Measurements from ENCODE around the gene LRRC4C.

LRRC4C gene

GRCh38 chr11:41323446-41323845 lies 136.0 kb downstream of the LRRC4C start:
- DNase-seq (ENCODE audit: low spot score), result no peak

GRCh38 chr11:41320653-41321052 lies 138.8 kb downstream of the LRRC4C start:
- DNase-seq (ENCODE audit: low spot score), result no peak

- DNase-seq (ENCODE audit: low spot score), result no peak
These were observed 139.2 kb downstream of the LRRC4C start for GRCh38 chr11:41320238-41320637.

- no peak for DNase-seq (ENCODE audit: low spot score)
These were observed 140.0 kb downstream of the LRRC4C start for GRCh38 chr11:41319434-41319833.

- no peak for DNase-seq (ENCODE audit: low spot score)
These were observed 142.7 kb downstream of the LRRC4C start for GRCh38 chr11:41316751-41317150.

- no peak for DNase-seq (ENCODE audit: low spot score)
These were observed 146.2 kb downstream of the LRRC4C start for GRCh38 chr11:41313226-41313625.

DNA sequence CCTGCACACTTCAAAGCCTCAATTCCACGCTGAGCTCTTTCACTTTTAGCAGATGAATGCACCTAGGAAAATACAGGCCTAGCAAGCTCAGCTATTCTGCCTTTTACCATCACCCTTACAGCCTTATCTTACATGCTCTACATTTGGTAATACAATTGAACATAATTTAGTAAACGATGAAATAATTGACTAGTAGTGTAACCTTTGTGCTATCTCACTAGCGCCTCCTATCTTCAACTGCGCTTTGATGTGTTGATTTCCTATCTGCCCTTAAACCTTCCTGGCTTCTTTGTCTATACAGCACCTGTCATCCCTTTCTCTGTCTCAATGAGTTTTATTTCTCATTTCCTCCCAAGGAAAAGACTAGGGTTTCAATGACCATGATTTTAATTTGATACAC lies 149.7 kb downstream of the LRRC4C start:
- no peak for DNase-seq (ENCODE audit: low spot score)

- no peak for DNase-seq (ENCODE audit: low spot score)
These were observed 150.3 kb downstream of the LRRC4C start for GRCh38 chr11:41309111-41309522.

- DNase-seq (ENCODE audit: low spot score), result no peak
These were observed 151.2 kb downstream of the LRRC4C start for GRCh38 chr11:41308286-41308685.

DNA sequence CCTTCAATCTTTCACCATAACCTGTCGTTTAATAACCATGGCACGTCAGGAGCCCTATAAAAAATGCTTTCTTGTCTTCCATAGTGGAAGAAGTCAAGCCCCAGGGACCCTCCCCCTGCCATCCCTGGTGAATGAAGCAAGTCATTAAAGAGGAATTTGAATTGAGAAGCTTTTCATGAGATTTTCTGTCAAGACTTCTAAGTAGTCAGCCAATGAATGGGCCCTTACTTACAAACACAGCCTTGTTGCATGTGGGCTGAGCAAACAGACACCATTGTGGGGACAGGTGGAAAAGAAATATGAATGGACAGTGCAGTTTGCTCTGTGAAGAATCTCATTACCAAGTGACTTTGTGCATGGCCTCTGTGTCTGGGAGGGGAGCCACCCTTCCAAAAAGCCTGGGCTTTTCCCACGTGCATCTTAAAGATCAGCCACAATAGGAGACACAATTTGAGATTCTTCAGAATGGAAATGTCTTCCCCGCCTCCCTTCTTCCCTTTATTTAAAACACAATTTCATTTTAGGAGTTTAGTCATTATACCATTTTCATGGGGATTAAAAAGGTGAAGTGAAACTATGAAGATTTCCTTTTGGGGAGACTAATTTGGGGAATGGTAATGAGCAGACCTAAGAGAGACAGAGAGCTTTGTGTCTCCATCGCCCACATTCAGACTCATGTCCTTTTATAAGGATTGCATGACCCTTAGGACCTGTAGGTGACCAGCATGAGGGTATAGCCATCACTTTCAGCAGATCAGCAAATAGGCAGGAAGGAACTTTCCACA lies 152.0 kb downstream of the LRRC4C start:
- peak; percentile 24 for DNase-seq (ENCODE audit: low spot score)

DNA sequence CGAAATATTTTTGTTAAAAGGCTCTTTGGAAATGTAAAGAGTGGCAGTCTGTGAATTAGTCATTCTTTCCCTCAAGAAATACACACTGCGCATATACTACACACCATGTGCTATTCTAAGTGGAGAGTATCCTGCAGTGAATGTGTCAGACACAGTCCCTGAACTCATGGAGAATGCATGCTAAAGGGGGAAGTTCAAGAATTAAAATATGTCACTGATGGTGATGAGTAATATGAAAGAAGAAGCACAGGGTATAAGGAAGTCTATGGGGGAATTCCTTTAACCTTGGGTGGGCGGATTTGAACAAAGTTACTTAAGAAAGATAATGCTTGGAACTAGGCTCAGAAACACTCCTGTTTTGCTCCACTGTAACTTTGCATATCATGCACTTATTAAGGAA lies 153.0 kb downstream of the LRRC4C start:
- DNase-seq (ENCODE audit: low spot score), result no peak

DNA sequence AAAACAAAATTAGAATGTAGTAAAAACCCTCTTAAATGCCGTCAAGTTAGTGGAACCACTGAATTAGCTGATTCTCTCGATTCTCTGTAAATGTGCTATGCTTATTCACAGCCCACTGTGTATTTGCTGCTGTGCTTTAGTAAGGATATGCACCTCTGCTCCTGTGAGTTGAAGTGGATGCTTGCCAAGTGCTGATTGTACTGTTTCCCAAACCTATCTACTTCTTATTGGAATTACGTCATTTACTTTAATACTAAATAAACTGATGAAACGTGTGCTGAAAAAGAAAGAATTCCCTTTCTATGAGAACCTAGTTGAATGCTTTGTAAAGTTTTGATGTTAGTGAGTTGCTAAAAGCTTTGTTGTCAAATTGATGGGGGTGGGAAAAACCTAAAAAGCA lies 158.4 kb downstream of the LRRC4C start:
- DNase-seq (ENCODE audit: low spot score), result no peak

GRCh38 chr11:41289408-41289807 lies 170.0 kb downstream of the LRRC4C start:
- DNase-seq (ENCODE audit: low spot score), result no peak

DNA sequence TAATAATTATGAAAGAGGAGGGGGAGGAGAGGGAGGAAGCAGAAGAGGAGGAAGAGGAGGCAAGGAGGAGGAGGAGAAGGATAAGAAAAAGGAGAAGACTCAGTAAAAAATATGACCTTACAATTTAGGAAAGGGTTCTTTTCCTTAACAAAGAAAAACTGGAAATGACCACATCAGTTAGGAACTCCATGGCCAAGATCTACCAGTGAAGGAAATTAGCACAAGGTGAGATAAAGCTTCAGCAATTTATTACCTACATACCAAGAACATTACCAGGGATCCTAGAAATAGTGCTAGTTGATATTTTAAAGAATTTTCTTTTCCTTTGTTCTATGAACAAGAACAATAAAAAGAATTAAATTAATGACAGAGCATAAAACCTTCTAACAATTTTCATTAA lies 172.7 kb downstream of the LRRC4C start:
- DNase-seq (ENCODE audit: low spot score), result no peak

GRCh38 chr11:41284354-41284753 lies 175.1 kb downstream of the LRRC4C start:
- no peak for DNase-seq (ENCODE audit: low spot score)

DNA sequence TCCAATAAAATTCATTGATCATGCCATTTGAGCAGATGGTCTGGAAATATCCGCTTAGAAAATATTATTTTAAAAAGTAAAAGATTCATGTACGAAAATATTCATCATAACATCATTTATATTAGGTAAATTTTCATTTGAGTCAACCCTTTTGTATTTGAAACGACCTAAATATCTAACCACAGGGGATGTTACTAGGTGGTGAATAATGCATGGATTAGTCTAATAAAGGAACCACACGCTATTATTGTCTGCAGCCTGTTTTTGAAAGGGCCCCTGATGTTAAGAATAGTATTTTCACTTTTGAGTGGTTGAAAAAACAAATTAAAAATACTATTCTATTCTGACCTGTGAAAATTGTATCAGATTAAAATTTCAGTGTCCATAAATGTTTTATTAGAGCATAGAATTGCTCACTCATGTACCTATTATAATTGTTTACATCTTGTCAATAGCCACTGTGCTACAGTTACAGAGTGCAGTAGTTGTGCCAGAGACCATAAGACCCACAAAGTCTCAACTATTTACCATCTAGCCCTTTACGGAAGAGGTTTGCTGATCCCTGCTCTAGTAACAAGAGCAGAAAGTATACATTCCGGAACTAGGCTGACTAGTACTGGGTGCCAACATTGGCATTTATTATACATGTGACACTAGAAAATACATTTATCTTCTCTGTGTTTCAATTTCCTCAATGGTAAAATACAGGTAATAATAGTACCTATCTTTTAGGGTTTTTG lies 176.1 kb downstream of the LRRC4C start:
- no peak for DNase-seq (ENCODE audit: low spot score)

- DNase-seq (ENCODE audit: low spot score), result no peak
These were observed 177.1 kb downstream of the LRRC4C start for GRCh38 chr11:41282395-41282794.

- no peak for DNase-seq (ENCODE audit: low spot score)
These were observed 178.2 kb downstream of the LRRC4C start for GRCh38 chr11:41281131-41281742.

- no peak for DNase-seq (ENCODE audit: low spot score)
These were observed 184.6 kb downstream of the LRRC4C start for GRCh38 chr11:41274831-41275230.

- DNase-seq (ENCODE audit: low spot score), result no peak
These were observed 185.5 kb downstream of the LRRC4C start for GRCh38 chr11:41273908-41274307.

- DNase-seq (ENCODE audit: low spot score), result no peak
These were observed 192.0 kb downstream of the LRRC4C start for GRCh38 chr11:41267451-41267850.

- no peak for DNase-seq (ENCODE audit: low spot score)
These were observed 203.4 kb downstream of the LRRC4C start for GRCh38 chr11:41256041-41256440.

DNA sequence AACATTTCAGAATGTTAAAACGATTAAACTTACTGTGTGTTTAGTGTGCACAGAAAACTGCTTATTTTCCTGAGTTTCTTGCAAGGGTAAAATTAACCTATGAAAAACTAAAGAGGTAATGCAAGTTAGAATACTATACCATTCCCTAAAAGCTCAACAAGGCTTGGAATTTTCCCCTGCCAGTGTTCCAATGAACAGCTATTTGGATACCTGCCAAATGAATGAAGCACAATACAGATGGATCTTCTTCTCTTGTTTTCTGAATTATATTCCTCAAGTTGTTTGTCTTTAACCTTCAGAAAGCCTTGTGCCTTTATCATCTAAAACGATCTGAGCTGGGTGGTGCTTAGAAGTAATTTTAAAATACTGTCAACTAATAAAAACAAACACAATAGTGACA lies 204.5 kb downstream of the LRRC4C start:
- no peak for DNase-seq (ENCODE audit: low spot score)

All from globus pallidus (tissue), 1 donor.